ENCODE measurements around the gene CD2.

The CD2 gene

DNA sequence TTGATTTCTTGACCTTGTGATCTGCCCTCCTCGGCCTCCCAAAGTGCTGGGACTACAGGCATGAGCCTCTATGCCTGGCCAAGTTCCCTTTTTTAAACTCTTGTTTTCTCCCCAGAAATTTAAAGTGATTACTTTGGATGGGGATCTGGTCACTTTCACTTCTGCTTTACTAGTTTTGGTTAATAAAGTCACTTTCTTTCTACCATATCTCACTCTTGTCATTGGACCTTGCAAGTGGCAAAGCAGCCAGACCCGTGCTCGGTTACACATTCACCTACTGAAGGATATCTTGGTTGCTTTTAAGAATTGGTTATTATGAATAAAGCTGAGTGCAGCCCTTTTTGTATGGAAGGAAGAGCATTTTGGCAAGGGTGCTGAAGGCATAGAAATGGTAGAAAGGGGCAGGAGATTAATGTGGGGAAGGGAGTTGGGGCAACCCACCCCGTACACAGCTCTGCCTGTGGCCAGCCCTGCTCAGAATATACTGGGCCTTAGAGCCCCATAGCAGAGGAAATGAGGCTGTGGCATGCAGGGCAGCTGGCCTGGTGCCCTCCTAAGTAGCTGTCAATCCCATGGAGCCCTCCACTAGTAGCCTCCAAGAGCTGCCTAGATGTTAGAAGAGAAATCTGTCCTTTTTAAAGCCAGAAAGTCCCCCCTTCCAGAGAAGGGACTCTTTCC is 40.7 kb downstream of the CD2 start:
- TF ChIP-seq GATA1 (IDR thresholded peaks at IDR 0.05; ENCODE audit: low read depth, low read length) (no peak), POLR2A (IDR thresholded peaks at IDR 0.05; ENCODE audit: low read length) (no peak)
- no peak for DNase-seq

DNA sequence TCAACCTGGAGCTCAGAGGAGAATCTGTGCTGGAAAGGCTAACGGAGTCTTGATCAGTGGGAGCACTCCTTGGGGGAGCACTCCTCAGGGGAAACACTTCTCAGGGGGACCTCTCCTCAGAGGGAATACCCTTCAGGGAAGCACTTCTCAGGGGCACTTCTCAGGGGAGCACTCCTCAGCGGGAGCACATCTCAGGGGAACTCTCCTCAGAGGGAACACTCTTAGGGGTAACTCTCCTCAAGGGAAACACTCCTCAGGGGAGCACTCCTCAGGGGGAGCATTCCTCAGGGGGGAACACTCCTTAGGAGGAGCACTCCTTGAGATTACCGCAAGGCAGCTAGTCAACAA is 41.2 kb downstream of the CD2 start:
- DNase-seq, result no peak
- TF ChIP-seq GATA1 (IDR thresholded peaks at IDR 0.05; ENCODE audit: low read depth, low read length) (no peak), POLR2A (IDR thresholded peaks at IDR 0.05; ENCODE audit: low read length) (no peak)

GRCh38 chr1:116804736-116805135 is 50.5 kb downstream of the CD2 start:
- TF ChIP-seq POLR2A (IDR thresholded peaks at IDR 0.05; ENCODE audit: low read length) (no peak), GATA1 (IDR thresholded peaks at IDR 0.05; ENCODE audit: low read depth, low read length) (no peak)
- no peak for DNase-seq

DNA sequence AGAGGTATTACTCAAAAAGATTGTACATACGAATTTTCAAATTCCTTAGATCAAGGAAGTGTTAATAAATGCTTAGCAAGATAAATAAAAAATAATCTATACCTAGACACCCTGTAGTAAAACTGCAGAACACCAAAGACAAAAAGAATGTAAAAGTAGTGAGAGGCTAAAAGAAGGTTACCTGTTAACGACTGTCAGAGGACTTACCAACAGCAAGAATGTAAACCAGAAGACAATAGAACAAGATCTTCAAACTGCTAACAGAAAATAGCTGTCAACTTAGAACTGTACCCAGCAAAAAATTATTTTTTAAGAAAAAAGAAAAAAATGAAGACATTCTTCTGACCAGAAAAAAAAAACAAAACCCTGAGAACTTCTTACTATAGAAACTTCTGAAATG is 51.2 kb downstream of the CD2 start:
- TF ChIP-seq GATA1 (IDR thresholded peaks at IDR 0.05; ENCODE audit: low read depth, low read length) (no peak), POLR2A (IDR thresholded peaks at IDR 0.05; ENCODE audit: low read length) (no peak)
- DNase-seq, result no peak

DNA sequence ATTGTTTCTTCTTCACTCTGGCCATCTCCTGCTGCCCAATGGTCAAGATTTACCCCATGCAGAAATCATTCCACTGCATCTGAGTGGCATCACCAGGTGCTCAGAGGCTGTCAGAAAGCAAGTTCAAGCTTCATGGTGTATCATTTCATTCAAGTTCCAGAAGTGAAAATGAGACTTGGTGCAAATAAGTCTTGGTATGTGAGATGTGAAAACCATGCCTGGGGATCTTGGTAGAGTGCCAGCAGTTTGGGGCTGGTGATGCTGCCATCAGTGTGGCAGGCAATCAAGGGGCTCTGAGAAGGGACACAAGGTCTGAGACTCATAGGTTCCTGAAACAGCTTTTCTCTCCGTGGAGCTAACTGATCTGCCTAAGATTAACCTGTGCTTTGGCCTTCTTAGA is 52.0 kb downstream of the CD2 start:
- TF ChIP-seq GATA1 (IDR thresholded peaks at IDR 0.05; ENCODE audit: low read depth, low read length) (no peak), POLR2A (IDR thresholded peaks at IDR 0.05; ENCODE audit: low read length) (no peak)
- DNase-seq, result no peak

DNA sequence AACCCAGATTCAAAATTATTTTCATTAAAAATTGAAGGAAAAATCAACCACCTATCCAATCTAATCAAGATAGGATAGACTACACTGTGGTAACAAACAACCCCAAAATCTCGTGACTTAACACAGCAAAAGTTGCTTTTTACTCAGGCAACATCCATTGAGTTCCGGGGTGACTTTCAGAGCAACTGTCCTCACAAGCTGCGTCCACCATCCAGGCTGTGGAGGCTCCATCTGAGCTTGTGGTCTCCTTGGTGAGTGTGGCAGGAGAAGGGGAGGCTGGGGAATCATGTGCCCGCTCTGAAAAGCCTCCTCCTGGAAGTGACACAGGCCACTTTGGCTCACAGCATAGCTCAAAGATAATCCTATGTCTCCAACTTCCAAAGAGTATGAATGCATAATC is 52.4 kb downstream of the CD2 start:
- no peak for DNase-seq
- no peak for TF ChIP-seq POLR2A (IDR thresholded peaks at IDR 0.05; ENCODE audit: low read length)
- no peak for TF ChIP-seq GATA1 (IDR thresholded peaks at IDR 0.05; ENCODE audit: low read depth, low read length)

DNA sequence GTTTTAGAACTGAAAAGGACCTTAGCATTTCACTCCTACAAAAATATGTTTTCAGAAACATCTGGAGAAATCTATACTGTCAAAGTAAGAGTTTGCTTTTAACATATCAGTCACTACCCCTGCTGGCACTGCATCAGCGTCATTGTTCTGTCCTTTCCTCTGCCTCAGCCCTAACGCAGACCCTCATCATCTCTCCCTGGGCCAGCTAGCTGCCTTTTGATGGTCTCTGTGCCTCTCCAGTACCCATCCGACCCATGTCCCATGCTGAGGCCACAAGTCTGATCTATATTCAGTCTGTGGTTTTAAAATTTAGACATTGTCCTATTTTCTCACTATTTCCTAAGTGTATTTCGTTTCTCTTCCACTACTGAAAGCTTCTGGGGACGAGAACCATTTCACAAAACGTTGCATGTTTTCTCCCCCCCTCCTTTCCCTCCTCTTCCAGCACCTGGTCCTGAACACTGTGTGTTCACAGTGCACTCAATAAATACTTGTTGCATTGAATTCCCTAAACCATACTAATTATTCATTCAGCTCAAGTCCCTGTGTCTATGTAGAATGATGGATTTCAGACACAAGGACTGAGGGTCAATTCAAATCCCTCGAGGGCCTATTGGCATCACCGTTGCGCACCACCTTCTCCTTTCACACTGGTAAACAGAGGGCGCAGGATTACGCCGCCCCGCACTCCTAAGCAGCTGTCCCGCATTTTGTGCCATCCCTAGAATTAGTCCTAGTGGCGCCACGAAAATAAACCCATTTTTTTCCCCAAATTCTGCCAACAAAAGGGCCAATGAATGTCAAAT is 53.4 kb downstream of the CD2 start:
- no peak for DNase-seq
- TF ChIP-seq POLR2A (IDR thresholded peaks at IDR 0.05; ENCODE audit: low read length) (no peak), GATA1 (IDR thresholded peaks at IDR 0.05; ENCODE audit: low read depth, low read length) (no peak)

- TF ChIP-seq POLR2A (IDR thresholded peaks at IDR 0.05; ENCODE audit: low read length) (no peak), GATA1 (IDR thresholded peaks at IDR 0.05; ENCODE audit: low read depth, low read length) (no peak)
- no peak for DNase-seq
These were observed 54.1 kb downstream of the CD2 start for GRCh38 chr1:116808200-116808847.

GRCh38 chr1:116808848-116809508 is 54.7 kb downstream of the CD2 start:
- TF ChIP-seq GATA1 (IDR thresholded peaks at IDR 0.05; ENCODE audit: low read depth, low read length), result no peak
- TF ChIP-seq POLR2A (IDR thresholded peaks at IDR 0.05; ENCODE audit: low read length), result no peak
- DNase-seq, result no peak

DNA sequence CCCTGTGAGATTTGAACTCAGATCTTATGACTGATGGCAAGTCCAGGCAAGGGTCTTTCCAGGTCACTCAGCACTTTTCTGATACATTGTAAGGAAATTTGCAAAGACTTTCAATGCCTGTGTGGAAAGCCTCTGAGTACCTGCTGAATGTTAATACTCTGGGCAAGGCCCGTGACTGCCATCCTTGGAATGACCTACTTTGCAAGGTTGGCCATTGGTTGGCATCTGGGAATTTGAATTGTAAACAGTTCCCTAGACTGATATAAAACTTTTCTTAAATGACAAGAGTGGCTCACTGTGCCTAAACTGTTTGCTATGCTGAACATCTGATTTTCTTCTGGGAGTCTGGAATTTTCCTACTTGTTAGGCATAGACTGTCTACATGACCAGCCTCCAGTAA is 57.1 kb downstream of the CD2 start:
- TF ChIP-seq POLR2A (IDR thresholded peaks at IDR 0.05; ENCODE audit: low read length), result no peak
- no peak for TF ChIP-seq GATA1 (IDR thresholded peaks at IDR 0.05; ENCODE audit: low read depth, low read length)
- no peak for DNase-seq

GRCh38 chr1:116814926-116815723 is 60.9 kb downstream of the CD2 start:
- DNase-seq, result no peak
- TF ChIP-seq GATA1 (IDR thresholded peaks at IDR 0.05; ENCODE audit: low read depth, low read length) (no peak), POLR2A (IDR thresholded peaks at IDR 0.05; ENCODE audit: low read length) (no peak)

GRCh38 chr1:116817582-116818064 is 63.4 kb downstream of the CD2 start:
- peak; percentile 64 to 71 for DNase-seq

More at GRCh38 chr1:116817582-116818064, 63.4 kb downstream of the CD2 start:
- no peak for TF ChIP-seq POLR2A (IDR thresholded peaks at IDR 0.05; ENCODE audit: low read length)
- TF ChIP-seq GATA1 (IDR thresholded peaks at IDR 0.05; ENCODE audit: low read depth, low read length), result no peak

Measured in erythroblast (primary cell).